Endometrial microvascular endothelial cells (primary cell): ENCODE data around the gene SUN2. TPM values are rescaled to one million over a fixed set of nuclear protein-coding genes. Genes with fewer than 3 reads are reported as not detected.

ENCODE experiments used
- total RNA-seq: library from RNA; depleted of rRNA; stranded (reverse); fragments of >200 nt; gene quantifications from one replicate; pipeline ENCODE4 v1.2.3, GENCODE V29; 2015; ENCODE audit errors: inconsistent ontology term

Gene SUN2
- total RNA-seq, 1 donor from 2014 or later: 114 TPM

Other genes starting within 250 kb of the SUN2 start
- 239 TPM for gene DDX17, start 249.7 kb downstream of the SUN2 start, total RNA-seq
- not detected for gene DMC1, start 185.8 kb downstream of the SUN2 start, total RNA-seq
- gene FAM227A, start 99.6 kb downstream of the SUN2 start, total RNA-seq: 0.19 TPM
- 19.5 TPM for gene CBY1, start 99.4 kb downstream of the SUN2 start, total RNA-seq
- 123 TPM for gene TOMM22, start 74.0 kb downstream of the SUN2 start, total RNA-seq
- 69.8 TPM for gene JOSD1, start 55.1 kb downstream of the SUN2 start, total RNA-seq
- 34.1 TPM for gene GTPBP1, start 50.1 kb downstream of the SUN2 start, total RNA-seq
- gene DNAL4, start 38.1 kb upstream of the SUN2 start, total RNA-seq: 29.2 TPM
- under 0.01 TPM for gene NPTXR, start 88.0 kb upstream of the SUN2 start, total RNA-seq
- 51.8 TPM for gene CBX6, start 116.2 kb upstream of the SUN2 start, total RNA-seq
- not detected for gene APOBEC3A, start 201.6 kb upstream of the SUN2 start, total RNA-seq
- 15.1 TPM for gene APOBEC3B, start 226.3 kb upstream of the SUN2 start, total RNA-seq